Astrocyte (in vitro differentiated cells and primary cell): Measurements from ENCODE around the gene MX2. TPM values are rescaled to one million over a fixed set of nuclear protein-coding genes. Genes with fewer than 3 reads are reported as not detected.
A peak's percentile ranks its signal among the peaks of the same experiment; 100 is the strongest.

ENCODE experiments used
- DNase-seq: peaks from one replicate; pipeline ENCODE4 v3.0.0-alpha.2; 2010; ENCODE audit warnings: low read depth
- FAIRE-seq: peaks from 2 replicates; lab custom pipeline; 2011; peaks lifted over from hg19 to GRCh38; lab: Jason Lieb, UNC
- H2AFZ ChIP-seq: 2 replicates; pipeline ENCODE4 v1.6.0; 2012; ENCODE audit warnings: low read depth, low read length, inconsistent platforms
- H3K27ac ChIP-seq: 2 replicates; pipeline ENCODE4 v1.5.1; 2011; ENCODE audit warnings: low read depth, low read length, inconsistent platforms
- H3K27me3 ChIP-seq: 2 replicates; pipeline ENCODE4 v1.6.0; 2011; ENCODE audit warnings: low read length, inconsistent platforms; ENCODE audit not compliant: insufficient read depth
- H3K36me3 ChIP-seq: 2 replicates; pipeline ENCODE4 v1.5.1; 2011; ENCODE audit warnings: low read length, inconsistent platforms; ENCODE audit not compliant: insufficient read depth
- H3K4me1 ChIP-seq: 2 replicates; pipeline ENCODE4 v1.5.1; 2011; ENCODE audit warnings: low read length, inconsistent platforms; ENCODE audit not compliant: insufficient read depth
- H3K4me2 ChIP-seq: 2 replicates; pipeline ENCODE4 v1.6.0; 2012; ENCODE audit warnings: low read length, inconsistent platforms
- H3K4me3 ChIP-seq: 2 replicates; pipeline ENCODE4 v1.5.1; 2011; ENCODE audit warnings: low read depth, mild to moderate bottlenecking, low read length, inconsistent platforms; ENCODE audit not compliant: insufficient read depth
- H3K79me2 ChIP-seq: 2 replicates; pipeline ENCODE4 v1.6.0; 2012; ENCODE audit warnings: mild to moderate bottlenecking, low read length, inconsistent platforms; ENCODE audit not compliant: insufficient read depth
- H3K9ac ChIP-seq: 2 replicates; pipeline ENCODE4 v1.6.0; 2012; ENCODE audit warnings: mild to moderate bottlenecking, low read length, inconsistent platforms
- H3K9me3 ChIP-seq: 2 replicates; pipeline ENCODE4 v1.5.1; 2012; ENCODE audit warnings: low read depth, mild to moderate bottlenecking, low read length, inconsistent platforms; ENCODE audit not compliant: insufficient read depth
- H4K20me1 ChIP-seq: 2 replicates; pipeline ENCODE4 v1.6.0; 2012; ENCODE audit warnings: low read length, inconsistent platforms; ENCODE audit not compliant: insufficient read depth
- H3K27ac Mint-ChIP-seq: one replicate; pipeline ENCODE4 v1.8.0; 2021; ENCODE audit warnings: mild to moderate bottlenecking, mixed read lengths; ENCODE audit not compliant: unreplicated experiment
- H3K27me3 Mint-ChIP-seq: one replicate; pipeline ENCODE4 v1.8.0; 2021; ENCODE audit warnings: low read depth, mixed read lengths; ENCODE audit not compliant: unreplicated experiment
- H3K36me3 Mint-ChIP-seq: one replicate; pipeline ENCODE4 v1.8.0; 2021; ENCODE audit warnings: low read depth, mixed read lengths; ENCODE audit not compliant: unreplicated experiment
- H3K4me1 Mint-ChIP-seq: one replicate; pipeline ENCODE4 v1.8.0; 2021; ENCODE audit warnings: low read depth, mixed read lengths; ENCODE audit not compliant: unreplicated experiment
- H3K4me3 Mint-ChIP-seq: one replicate; pipeline ENCODE4 v1.8.0; 2021; ENCODE audit warnings: mild to moderate bottlenecking, moderate library complexity, mixed read lengths; ENCODE audit not compliant: unreplicated experiment
- H3K9me3 Mint-ChIP-seq: one replicate; pipeline ENCODE4 v1.8.0; 2021; ENCODE audit warnings: mild to moderate bottlenecking, mixed read lengths; ENCODE audit not compliant: unreplicated experiment
- EZH2 ChIP-seq: IDR thresholded peaks from 2 replicates; pipeline ENCODE4 v1.6.1; 2012; ENCODE audit warnings: mild to moderate bottlenecking, low read length, inconsistent platforms; ENCODE audit not compliant: insufficient read depth
- total RNA-seq: library from RNA; stranded (reverse); gene quantifications from 2 replicates; pipeline ENCODE4 v1.2.1, GENCODE V29; 2021
- TF ChIP-seq, protein P1 (sequence below): IDR thresholded peaks from 2 replicates; pipeline ENCODE4 v1.5.1; 2011; ENCODE audit warnings: low read depth, mild to moderate bottlenecking, inconsistent platforms, low read length, moderate library complexity; ENCODE audit not compliant: insufficient read depth

MX2 gene
- total RNA-seq, 1 donor from 2014 or later: 8.6 TPM

DNA sequence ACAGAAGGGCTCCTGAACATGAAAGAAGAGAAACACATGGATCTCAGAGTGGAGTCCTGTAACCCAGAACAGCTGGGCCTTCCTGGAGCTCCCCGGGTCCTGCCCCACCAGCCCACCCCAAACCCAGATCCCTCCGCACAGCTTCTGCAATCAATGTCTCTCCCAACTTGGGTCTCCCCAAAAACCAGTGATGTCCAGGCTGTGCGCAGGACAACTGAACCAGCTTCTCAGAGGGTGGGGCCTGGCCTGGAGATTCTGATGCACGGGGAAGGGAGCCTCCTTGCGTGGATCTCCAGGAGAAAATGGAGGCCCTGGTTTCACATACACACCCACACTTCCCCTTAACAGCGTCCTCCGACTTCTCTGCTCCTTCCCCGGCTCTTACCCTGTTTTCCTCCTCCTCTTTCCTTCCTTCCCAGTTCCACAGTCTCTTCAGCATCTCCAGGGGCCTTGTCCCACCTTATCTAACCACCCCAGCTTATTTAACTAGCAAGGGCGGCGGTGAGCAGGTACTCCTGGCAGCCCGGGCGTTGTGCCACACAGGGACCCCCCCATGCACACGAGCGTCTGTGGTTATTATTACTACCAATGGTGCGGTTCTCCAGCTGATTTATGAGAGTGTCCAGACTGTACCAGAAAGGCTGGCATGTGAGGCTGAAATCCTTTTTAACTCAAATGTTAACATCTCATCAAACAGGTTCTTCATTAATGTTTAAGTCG, 11.2 kb upstream of the MX2 start:
- no peak overlapping the region for H3K9ac ChIP-seq
- no peaks in the 10 kb centered on the region for H4K20me1 ChIP-seq
- H3K27ac ChIP-seq: no peak overlapping the region
- peak overlapping the region; percentile 3 for H3K4me3 Mint-ChIP-seq
- no peaks in the 10 kb centered on the region for H3K9me3 ChIP-seq
- FAIRE-seq (no peak), DNase-seq (no peak)
- no peak overlapping the region for H3K4me2 ChIP-seq
- no peaks in the 10 kb centered on the region for H3K27me3 ChIP-seq
- no peak overlapping the region for H3K4me3 ChIP-seq
- no peaks in the 10 kb centered on the region for H3K9me3 Mint-ChIP-seq
- TF ChIP-seq, protein P1, sequence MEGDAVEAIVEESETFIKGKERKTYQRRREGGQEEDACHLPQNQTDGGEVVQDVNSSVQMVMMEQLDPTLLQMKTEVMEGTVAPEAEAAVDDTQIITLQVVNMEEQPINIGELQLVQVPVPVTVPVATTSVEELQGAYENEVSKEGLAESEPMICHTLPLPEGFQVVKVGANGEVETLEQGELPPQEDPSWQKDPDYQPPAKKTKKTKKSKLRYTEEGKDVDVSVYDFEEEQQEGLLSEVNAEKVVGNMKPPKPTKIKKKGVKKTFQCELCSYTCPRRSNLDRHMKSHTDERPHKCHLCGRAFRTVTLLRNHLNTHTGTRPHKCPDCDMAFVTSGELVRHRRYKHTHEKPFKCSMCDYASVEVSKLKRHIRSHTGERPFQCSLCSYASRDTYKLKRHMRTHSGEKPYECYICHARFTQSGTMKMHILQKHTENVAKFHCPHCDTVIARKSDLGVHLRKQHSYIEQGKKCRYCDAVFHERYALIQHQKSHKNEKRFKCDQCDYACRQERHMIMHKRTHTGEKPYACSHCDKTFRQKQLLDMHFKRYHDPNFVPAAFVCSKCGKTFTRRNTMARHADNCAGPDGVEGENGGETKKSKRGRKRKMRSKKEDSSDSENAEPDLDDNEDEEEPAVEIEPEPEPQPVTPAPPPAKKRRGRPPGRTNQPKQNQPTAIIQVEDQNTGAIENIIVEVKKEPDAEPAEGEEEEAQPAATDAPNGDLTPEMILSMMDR: no peak
- no peak for TF ChIP-seq EZH2
- no peaks in the 10 kb centered on the region for H3K36me3 Mint-ChIP-seq
- H3K4me1 Mint-ChIP-seq: peaks cover 2% of the 10 kb centered on the region
- no peaks in the 10 kb centered on the region for H3K4me1 ChIP-seq
- H2AFZ ChIP-seq: no peak overlapping the region
- no peak overlapping the region for H3K27ac Mint-ChIP-seq
- no peaks in the 10 kb centered on the region for H3K36me3 ChIP-seq
- no peaks in the 10 kb centered on the region for H3K79me2 ChIP-seq
- H3K27me3 Mint-ChIP-seq: peaks cover 18% of the 10 kb centered on the region

DNA sequence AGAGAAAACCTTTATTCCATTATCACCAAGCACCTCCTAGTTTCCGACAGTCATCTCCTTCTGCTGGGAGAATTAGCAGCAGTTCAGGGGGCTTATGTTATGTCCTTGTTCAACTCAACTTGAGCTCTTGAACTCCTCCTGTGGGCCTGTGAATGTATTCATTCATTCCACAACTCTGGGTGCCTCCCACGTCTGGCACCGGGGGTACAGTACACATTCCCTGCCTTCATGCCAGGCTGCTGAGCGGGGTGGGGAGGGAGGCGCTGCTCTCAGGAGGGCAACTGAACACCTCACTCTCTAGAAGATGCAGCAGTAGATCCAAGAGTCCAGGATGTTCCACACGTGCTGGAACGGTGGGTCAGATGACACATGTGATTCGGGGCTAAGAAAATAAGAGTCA, 4.3 kb upstream of the MX2 start:
- TF ChIP-seq, protein P1: no peak
- TF ChIP-seq EZH2: no peak
- no peaks in the 10 kb centered on the region for H4K20me1 ChIP-seq
- no peaks in the 10 kb centered on the region for H3K9me3 ChIP-seq
- H3K4me2 ChIP-seq: no peak overlapping the region
- H2AFZ ChIP-seq: no peak overlapping the region
- H3K27ac ChIP-seq: no peak overlapping the region
- Mint-ChIP-seq H3K4me3 (no peak overlapping the region), H3K27me3 (peaks cover 11% of the 10 kb centered on the region), H3K4me1 (peaks cover 6% of the 10 kb centered on the region), H3K36me3 (no peaks in the 10 kb centered on the region), H3K27ac (no peak overlapping the region), H3K9me3 (peaks cover 8% of the 10 kb centered on the region)
- no peak overlapping the region for H3K9ac ChIP-seq
- H3K27me3 ChIP-seq: no peaks in the 10 kb centered on the region
- FAIRE-seq: no peak
- H3K36me3 ChIP-seq: no peaks in the 10 kb centered on the region
- no peak for DNase-seq
- H3K4me3 ChIP-seq: no peak overlapping the region
- no peaks in the 10 kb centered on the region for H3K79me2 ChIP-seq
- H3K4me1 ChIP-seq: peaks cover 4% of the 10 kb centered on the region
